ENCODE measurements around the gene ADAM10. TPM values are rescaled to one million over a fixed set of nuclear protein-coding genes. Genes with fewer than 3 reads are reported as not detected.

The ADAM10 gene
- total RNA-seq, 1 donor from 2014 or later, result 190 TPM

DNA sequence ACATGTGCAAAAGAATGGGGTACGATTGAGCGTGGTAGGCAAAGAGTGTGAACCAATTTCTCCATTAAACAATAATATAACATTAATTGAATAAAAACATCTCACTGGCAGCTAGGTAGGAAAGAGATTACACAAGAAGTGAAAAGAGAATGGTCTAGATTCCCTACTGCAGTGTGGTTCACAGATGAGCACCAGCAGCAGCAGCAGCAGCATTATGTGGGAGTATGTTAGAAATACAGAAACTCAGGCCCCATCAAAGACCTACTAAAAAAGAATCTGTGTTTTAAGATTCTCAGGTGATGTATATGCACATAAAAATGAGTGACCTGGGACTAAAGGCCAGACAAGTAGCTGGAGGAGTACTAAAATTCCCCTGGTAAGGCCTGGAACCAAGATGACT, 118.2 kb downstream of the ADAM10 start:
- Mint-ChIP-seq H3K4me3 (no peak overlapping the region), H3K36me3 (peaks cover 27% of the 10 kb centered on the region)

GRCh38 chr15:58629625-58630024, 119.9 kb downstream of the ADAM10 start:
- Mint-ChIP-seq H3K9me3 (peaks cover 7% of the 10 kb centered on the region), H3K36me3 (peaks cover 41% of the 10 kb centered on the region), H3K27ac (no peak overlapping the region), H3K27me3 (ENCODE audit: low read depth) (no peaks in the 10 kb centered on the region), H3K4me1 (peaks cover 3% of the 10 kb centered on the region), H3K4me3 (no peak overlapping the region)
- TF ChIP-seq, protein P1, sequence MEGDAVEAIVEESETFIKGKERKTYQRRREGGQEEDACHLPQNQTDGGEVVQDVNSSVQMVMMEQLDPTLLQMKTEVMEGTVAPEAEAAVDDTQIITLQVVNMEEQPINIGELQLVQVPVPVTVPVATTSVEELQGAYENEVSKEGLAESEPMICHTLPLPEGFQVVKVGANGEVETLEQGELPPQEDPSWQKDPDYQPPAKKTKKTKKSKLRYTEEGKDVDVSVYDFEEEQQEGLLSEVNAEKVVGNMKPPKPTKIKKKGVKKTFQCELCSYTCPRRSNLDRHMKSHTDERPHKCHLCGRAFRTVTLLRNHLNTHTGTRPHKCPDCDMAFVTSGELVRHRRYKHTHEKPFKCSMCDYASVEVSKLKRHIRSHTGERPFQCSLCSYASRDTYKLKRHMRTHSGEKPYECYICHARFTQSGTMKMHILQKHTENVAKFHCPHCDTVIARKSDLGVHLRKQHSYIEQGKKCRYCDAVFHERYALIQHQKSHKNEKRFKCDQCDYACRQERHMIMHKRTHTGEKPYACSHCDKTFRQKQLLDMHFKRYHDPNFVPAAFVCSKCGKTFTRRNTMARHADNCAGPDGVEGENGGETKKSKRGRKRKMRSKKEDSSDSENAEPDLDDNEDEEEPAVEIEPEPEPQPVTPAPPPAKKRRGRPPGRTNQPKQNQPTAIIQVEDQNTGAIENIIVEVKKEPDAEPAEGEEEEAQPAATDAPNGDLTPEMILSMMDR (IDR thresholded peaks at IDR 0.05; ENCODE audit: unreplicated experiment), result no peak
- DNase-seq (ENCODE audit: low spot score in 2 of 2, unreplicated experiment in 2 of 2), result no peak

More for the DNA sequence above, 118.2 kb downstream of the ADAM10 start:
- H3K4me1 Mint-ChIP-seq, result peaks cover 3% of the 10 kb centered on the region
- H3K9me3 Mint-ChIP-seq, result peaks cover 3% of the 10 kb centered on the region
- no peaks in the 10 kb centered on the region for H3K27me3 Mint-ChIP-seq (ENCODE audit: low read depth)
- no peak overlapping the region for H3K27ac Mint-ChIP-seq
- DNase-seq (ENCODE audit: low spot score in 2 of 2, unreplicated experiment in 2 of 2), result no peak
- TF ChIP-seq, protein P1 (IDR thresholded peaks at IDR 0.05; ENCODE audit: unreplicated experiment), result no peak

DNA sequence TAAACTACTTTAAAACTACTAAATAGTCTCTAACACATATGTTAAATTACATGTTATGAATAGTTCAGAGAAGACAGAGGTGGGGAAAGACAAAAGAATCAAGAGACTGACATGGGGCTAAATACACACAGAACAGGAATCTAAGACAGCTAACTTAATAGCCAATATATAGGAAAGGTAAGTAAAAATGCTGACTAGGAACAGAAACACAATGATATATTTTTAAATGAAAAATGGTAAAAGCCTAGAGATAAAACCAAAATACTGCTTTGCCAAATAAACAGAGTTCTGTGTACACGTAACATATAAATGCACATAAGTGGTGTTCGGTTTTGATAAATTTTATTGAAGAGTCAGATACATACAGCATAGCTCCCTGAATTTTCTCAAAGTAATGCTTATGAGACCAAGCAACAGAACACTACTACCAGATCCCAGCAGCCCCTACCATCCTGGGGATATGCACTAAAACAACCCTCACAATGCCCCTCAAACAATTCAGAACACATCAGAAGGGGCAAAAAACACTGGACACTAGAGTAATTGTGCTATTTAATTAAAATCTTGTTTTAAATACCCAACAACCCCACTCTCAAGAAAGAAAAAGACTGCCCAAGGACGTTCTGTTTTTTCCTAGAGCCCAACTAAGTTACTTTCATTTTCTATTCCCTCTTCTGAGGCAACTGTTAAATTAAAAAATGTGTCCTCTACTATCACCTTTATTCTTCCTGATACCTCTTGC, 121.1 kb downstream of the ADAM10 start:
- H3K9me3 Mint-ChIP-seq, result peaks cover 10% of the 10 kb centered on the region
- H3K4me3 Mint-ChIP-seq, result no peak overlapping the region
- H3K4me1 Mint-ChIP-seq, result peaks cover 3% of the 10 kb centered on the region
- no peaks in the 10 kb centered on the region for H3K27me3 Mint-ChIP-seq (ENCODE audit: low read depth)
- H3K36me3 Mint-ChIP-seq, result peaks cover 41% of the 10 kb centered on the region
- TF ChIP-seq, protein P1 (IDR thresholded peaks at IDR 0.05; ENCODE audit: unreplicated experiment), result no peak
- DNase-seq (ENCODE audit: low spot score in 2 of 2, unreplicated experiment in 2 of 2), result no peak
- peak overlapping the region; percentile 66 for H3K27ac Mint-ChIP-seq

GRCh38 chr15:58627701-58628100, 121.8 kb downstream of the ADAM10 start:
- peak overlapping the region; percentile 37 for H3K27ac Mint-ChIP-seq
- TF ChIP-seq, protein P1 (IDR thresholded peaks at IDR 0.05; ENCODE audit: unreplicated experiment), result no peak

DNA sequence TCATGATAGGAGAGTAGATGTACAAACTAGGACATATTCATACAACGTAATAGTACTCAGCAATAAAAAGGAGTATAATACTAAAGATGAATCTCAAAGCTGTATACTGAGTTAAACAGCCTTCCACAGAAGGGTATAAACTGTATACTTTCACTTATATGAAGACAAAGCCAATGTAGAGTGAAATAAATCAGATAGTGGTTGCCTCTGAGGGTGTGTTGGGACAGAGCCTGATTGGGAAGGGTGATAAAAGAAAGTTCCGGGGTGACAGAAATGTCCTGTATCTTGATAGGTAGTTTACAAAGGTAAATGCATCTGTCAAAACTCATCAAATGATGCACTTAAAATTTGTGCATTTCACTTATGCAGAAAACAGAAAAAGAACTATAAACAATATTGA, 122.5 kb downstream of the ADAM10 start:
- Mint-ChIP-seq H3K27ac (no peak overlapping the region), H3K9me3 (peaks cover 13% of the 10 kb centered on the region), H3K4me1 (peaks cover 3% of the 10 kb centered on the region), H3K4me3 (no peak overlapping the region), H3K36me3 (peaks cover 44% of the 10 kb centered on the region), H3K27me3 (ENCODE audit: low read depth) (no peaks in the 10 kb centered on the region)
- DNase-seq (ENCODE audit: low spot score in 2 of 2, unreplicated experiment in 2 of 2), result no peak
- TF ChIP-seq, protein P1 (IDR thresholded peaks at IDR 0.05; ENCODE audit: unreplicated experiment), result no peak

More at GRCh38 chr15:58627701-58628100, 121.8 kb downstream of the ADAM10 start:
- Mint-ChIP-seq H3K27me3 (ENCODE audit: low read depth) (no peaks in the 10 kb centered on the region), H3K9me3 (peaks cover 13% of the 10 kb centered on the region), H3K4me3 (no peak overlapping the region), H3K36me3 (peaks cover 44% of the 10 kb centered on the region), H3K4me1 (peaks cover 3% of the 10 kb centered on the region)
- DNase-seq (ENCODE audit: low spot score in 2 of 2, unreplicated experiment in 2 of 2), result no peak
